H9 (cell line): Measurements from ENCODE around the gene LIMS2. TPM values are rescaled to one million over a fixed set of nuclear protein-coding genes. Genes with fewer than 3 reads are reported as not detected.

Experiments used
- DNase-seq: peaks from one replicate; pipeline ENCODE4 v3.0.0-alpha.2; 2017
- H2AFZ ChIP-seq: one replicate; pipeline ENCODE4 v1.6.1; 2013; ENCODE audit warnings: mild to moderate bottlenecking, low read length, control low read depth, moderate library complexity
- H2AK5ac ChIP-seq: 2 replicates; pipeline ENCODE4 v1.6.1; 2013; ENCODE audit warnings: low read length, control low read depth, mixed read lengths; ENCODE audit not compliant: insufficient read length
- H2BK120ac ChIP-seq: one replicate; pipeline ENCODE4 v1.6.1; 2013; ENCODE audit warnings: low read depth, mild to moderate bottlenecking, low read length, control low read depth, inconsistent platforms; ENCODE audit not compliant: poor library complexity, severe bottlenecking
- H2BK12ac ChIP-seq: 2 replicates; pipeline ENCODE4 v1.6.1; 2013; ENCODE audit warnings: low read length, control low read depth, mixed read lengths, low read depth; ENCODE audit not compliant: insufficient read length
- H2BK15ac ChIP-seq: 2 replicates; pipeline ENCODE4 v1.6.1; 2013; ENCODE audit warnings: low read depth, low read length, control low read depth
- H2BK20ac ChIP-seq: one replicate; pipeline ENCODE4 v1.6.1; 2013; ENCODE audit warnings: low read depth, mild to moderate bottlenecking, low read length, control low read depth, inconsistent platforms; ENCODE audit not compliant: poor library complexity, severe bottlenecking
- H2BK5ac ChIP-seq: 2 replicates; pipeline ENCODE4 v1.6.1; 2013; ENCODE audit warnings: low read length, control low read depth, mixed read lengths; ENCODE audit not compliant: insufficient read length
- H3K14ac ChIP-seq: 2 replicates; pipeline ENCODE4 v1.6.1; 2013; ENCODE audit warnings: low read length, control low read depth; ENCODE audit not compliant: insufficient read depth
- H3K18ac ChIP-seq: 2 replicates; pipeline ENCODE4 v1.6.1; 2013; ENCODE audit warnings: low read depth, mild to moderate bottlenecking, mixed read lengths, low read length, control low read depth; ENCODE audit not compliant: insufficient read length
- H3K23ac ChIP-seq: 2 replicates; pipeline ENCODE4 v1.6.1; 2013; ENCODE audit warnings: low read length, control low read depth, mixed read lengths, low read depth; ENCODE audit not compliant: insufficient read length
- H3K23me2 ChIP-seq: 2 replicates; pipeline ENCODE4 v1.6.1; 2013; ENCODE audit warnings: low read depth, mild to moderate bottlenecking, mixed read lengths, low read length, control low read depth; ENCODE audit not compliant: insufficient read length, poor library complexity, severe bottlenecking
- H3K27ac ChIP-seq: 2 replicates; pipeline ENCODE4 v1.5.1; 2013; ENCODE audit warnings: low read length, control low read depth, mixed read lengths, low read depth; ENCODE audit not compliant: insufficient read length
- H3K27me3 ChIP-seq: 2 replicates; pipeline ENCODE4 v1.6.1; 2013; ENCODE audit warnings: low read length, control low read depth, inconsistent platforms; ENCODE audit not compliant: insufficient read depth
- H3K4ac ChIP-seq: 2 replicates; pipeline ENCODE4 v1.6.1; 2013; ENCODE audit warnings: low read depth, mild to moderate bottlenecking, control low read depth, inconsistent platforms, low read length, moderate library complexity
- H3K4me1 ChIP-seq: 2 replicates; pipeline ENCODE4 v1.6.1; 2013; ENCODE audit warnings: low read length, control low read depth, inconsistent platforms; ENCODE audit not compliant: insufficient read depth
- H3K4me2 ChIP-seq: 2 replicates; pipeline ENCODE4 v1.6.1; 2013; ENCODE audit warnings: low read length, control low read depth, mixed read lengths; ENCODE audit not compliant: insufficient read length, insufficient read depth
- H3K56ac ChIP-seq: 2 replicates; pipeline ENCODE4 v1.6.1; 2013; ENCODE audit warnings: low read depth, mild to moderate bottlenecking, mixed read lengths, low read length, control low read depth; ENCODE audit not compliant: insufficient read length
- H3K79me1 ChIP-seq: 2 replicates; pipeline ENCODE4 v1.6.1; 2013; ENCODE audit warnings: low read depth, mild to moderate bottlenecking, moderate library complexity, low read length, control low read depth, inconsistent platforms; ENCODE audit not compliant: insufficient read depth, poor library complexity, severe bottlenecking
- H3K79me2 ChIP-seq: 2 replicates; pipeline ENCODE4 v1.6.1; 2013; ENCODE audit warnings: low read length, control low read depth, inconsistent platforms; ENCODE audit not compliant: insufficient read depth
- H3K9ac ChIP-seq: 2 replicates; pipeline ENCODE4 v1.6.1; 2013; ENCODE audit warnings: low read length, control low read depth, mixed read lengths; ENCODE audit not compliant: insufficient read length; ENCODE audit errors: extremely low read depth
- H3K9me3 ChIP-seq: one replicate; pipeline ENCODE4 v1.6.1; 2013; ENCODE audit warnings: low read depth, low read length, inconsistent platforms; ENCODE audit not compliant: control insufficient read depth
- H3T11ph ChIP-seq: one replicate; pipeline ENCODE4 v1.6.1; 2013; ENCODE audit warnings: mild to moderate bottlenecking, low read length, control low read depth, inconsistent platforms
- H4K20me1 ChIP-seq: one replicate; pipeline ENCODE4 v1.6.1; 2013; ENCODE audit not compliant: control insufficient read depth, insufficient read length, insufficient read depth
- H4K5ac ChIP-seq: 2 replicates; pipeline ENCODE4 v1.6.1; 2013; ENCODE audit warnings: low read depth, mild to moderate bottlenecking, mixed read lengths, low read length, control low read depth; ENCODE audit not compliant: insufficient read length
- H4K8ac ChIP-seq: replicated peaks from 2 replicates; pipeline ENCODE4 v1.6.1; 2013; ENCODE audit warnings: low read length, control low read depth, mixed read lengths, low read depth; ENCODE audit not compliant: insufficient read length
- H4K91ac ChIP-seq: 2 replicates; pipeline ENCODE4 v1.6.1; 2013; ENCODE audit warnings: low read depth, mild to moderate bottlenecking, moderate library complexity, mixed read lengths, low read length, control low read depth; ENCODE audit not compliant: insufficient read length
- H3K27ac Mint-ChIP-seq, 3 experiments: 2 replicates in 2 of 3; 3 replicates in 1 of 3; pipeline ENCODE4 v1.8.0; 2020 to 2021; ENCODE audit warnings: mixed read lengths in 3 of 3, mild to moderate bottlenecking in 1 of 3, moderate library complexity in 1 of 3
- H3K27me3 Mint-ChIP-seq: 2 replicates; pipeline ENCODE4 v1.8.0; 2021; ENCODE audit warnings: low read depth, mild to moderate bottlenecking, moderate library complexity, mixed read lengths
- H3K36me3 Mint-ChIP-seq, 3 experiments: 2 replicates in 2 of 3; 3 replicates in 1 of 3; pipeline ENCODE4 v1.8.0; 2020 to 2021; ENCODE audit warnings: low read depth in 3 of 3, mixed read lengths in 3 of 3; ENCODE audit not compliant: insufficient read depth in 1 of 3
- H3K4me1 Mint-ChIP-seq, 2 experiments: 2 replicates each; pipeline ENCODE4 v1.8.0; 2020; ENCODE audit warnings: mixed read lengths in 2 of 2
- H3K4me3 Mint-ChIP-seq, 2 experiments: 2 replicates in 1 of 2; 3 replicates in 1 of 2; pipeline ENCODE4 v1.8.0; 2020 to 2021; ENCODE audit warnings: mild to moderate bottlenecking in 2 of 2, mixed read lengths in 2 of 2, moderate library complexity in 1 of 2
- H3K9me3 Mint-ChIP-seq, 2 experiments: 2 replicates in 1 of 2; 3 replicates in 1 of 2; pipeline ENCODE4 v1.8.0; 2020; ENCODE audit warnings: mild to moderate bottlenecking in 2 of 2, mixed read lengths in 2 of 2, moderate library complexity in 1 of 2
- CTCF ChIP-seq: fragments of 200-600 bp; sonication (generic); conservative IDR thresholded peaks from 3 replicates; pipeline ENCODE4 v1.8.0; 2021; ENCODE audit warnings: antibody characterized with exemption, mild to moderate bottlenecking
- WGBS: extraction: QIAGEN DNeasy Blood & Tissue Kit; methylation state at CpG from one replicate; pipeline ENCODE4 v1.1.7; 2013; ENCODE audit warnings: missing lambda C conversion rate, low lambda C conversion rate, mixed read lengths; ENCODE audit not compliant: insufficient read length; ENCODE audit errors: extremely low coverage; 5-methylcytosine and 5-hydroxymethylcytosine counted together
- total RNA-seq: library from RNA; stranded (reverse); gene quantifications from 2 replicates; pipeline ENCODE4 v1.2.1, GENCODE V29; 2021

Gene LIMS2
- total RNA-seq, 1 experiment from 2014 or later = 5.9 TPM

- TF ChIP-seq CTCF = no peak
- no peak overlapping the region for H2AFZ ChIP-seq
- peak; percentile 20 for DNase-seq
- no peak overlapping the region for H2BK12ac ChIP-seq
- no peak overlapping the region for H3K14ac ChIP-seq
- no peak overlapping the region for H3K4me3 Mint-ChIP-seq
- H3K27ac Mint-ChIP-seq = no peak overlapping the region
- no peak overlapping the region for H2AK5ac ChIP-seq
- H3K4me1 Mint-ChIP-seq = no peaks in the 10 kb centered on the region
- H3K18ac ChIP-seq = no peak overlapping the region
- H4K91ac ChIP-seq = no peak overlapping the region
- H4K5ac ChIP-seq = no peak overlapping the region
- WGBS = no CpG with 5 or more reads among the region's 13 CpGs
- H3K27me3 ChIP-seq = no peaks in the 10 kb centered on the region
- no peak overlapping the region for H3T11ph ChIP-seq
- H3K4me1 ChIP-seq = no peaks in the 10 kb centered on the region
- no peak overlapping the region for H4K8ac ChIP-seq
- no peak overlapping the region for H3K4me2 ChIP-seq
- H3K23ac ChIP-seq = no peak overlapping the region
- no peak overlapping the region for H3K4ac ChIP-seq
- H2BK5ac ChIP-seq = no peak overlapping the region
- peaks cover 5% of the 10 kb centered on the region for H3K9me3 ChIP-seq
- H3K23me2 ChIP-seq = no peaks in the 10 kb centered on the region
- H2BK120ac ChIP-seq = no peak overlapping the region
- no peak overlapping the region for H2BK15ac ChIP-seq
- no peaks in the 10 kb centered on the region; a peak in 1 of 7 replicates for H3K36me3 Mint-ChIP-seq
- H3K9me3 Mint-ChIP-seq = peaks cover 6 to 10% of the 10 kb centered on the region in 2 experiments; a peak in 4 of 5 replicates
- no peaks in the 10 kb centered on the region for H3K79me1 ChIP-seq
- H3K79me2 ChIP-seq = no peaks in the 10 kb centered on the region
- no peaks in the 10 kb centered on the region for H4K20me1 ChIP-seq
- H3K27ac ChIP-seq = no peak overlapping the region
- H3K56ac ChIP-seq = no peak overlapping the region
- H3K27me3 Mint-ChIP-seq = peaks cover 6% of the 10 kb centered on the region
- H2BK20ac ChIP-seq = no peak overlapping the region
- no peak overlapping the region for H3K9ac ChIP-seq
These were observed 63.1 kb downstream of the LIMS2 start for GRCh38 chr2:127612111-127612822.
